PC-9 (cell line): ENCODE measurements around the gene SH3BP5L.

Source experiments
- EZH2 ChIP-seq: fragments of 200-600 bp; sonication (generic); IDR thresholded peaks from 2 replicates; pipeline ENCODE4 v1.8.0; 2017; ENCODE audit warnings: antibody characterized with exemption, low read depth
- TF ChIP-seq, protein P1 (sequence below): fragments of 200-600 bp; sonication (generic); conservative IDR thresholded peaks from 2 replicates; pipeline ENCODE4 v1.6.1; 2017; ENCODE audit warnings: mixed run types, antibody characterized with exemption, mild to moderate bottlenecking, moderate library complexity

DNA sequence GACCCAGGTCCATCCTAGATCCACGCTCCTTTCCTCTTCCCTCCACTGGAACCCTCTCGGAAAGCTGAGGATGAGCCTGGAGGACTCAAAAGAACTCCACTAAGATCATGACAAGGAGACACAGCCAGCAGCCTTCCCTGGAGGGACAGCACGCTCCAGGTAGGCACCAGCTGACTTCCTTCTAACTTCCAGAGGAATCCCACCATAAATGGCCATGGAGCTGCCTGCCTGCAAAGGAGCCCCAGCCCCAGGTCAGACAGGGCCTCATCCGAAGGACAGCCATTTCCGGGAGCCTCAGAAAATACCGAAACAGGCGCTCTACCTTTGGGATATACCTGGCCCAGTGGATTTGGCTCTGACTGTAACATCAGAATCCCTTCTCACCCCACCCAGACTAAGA lies 4.1 kb downstream of the SH3BP5L start:
- TF ChIP-seq, protein P1, sequence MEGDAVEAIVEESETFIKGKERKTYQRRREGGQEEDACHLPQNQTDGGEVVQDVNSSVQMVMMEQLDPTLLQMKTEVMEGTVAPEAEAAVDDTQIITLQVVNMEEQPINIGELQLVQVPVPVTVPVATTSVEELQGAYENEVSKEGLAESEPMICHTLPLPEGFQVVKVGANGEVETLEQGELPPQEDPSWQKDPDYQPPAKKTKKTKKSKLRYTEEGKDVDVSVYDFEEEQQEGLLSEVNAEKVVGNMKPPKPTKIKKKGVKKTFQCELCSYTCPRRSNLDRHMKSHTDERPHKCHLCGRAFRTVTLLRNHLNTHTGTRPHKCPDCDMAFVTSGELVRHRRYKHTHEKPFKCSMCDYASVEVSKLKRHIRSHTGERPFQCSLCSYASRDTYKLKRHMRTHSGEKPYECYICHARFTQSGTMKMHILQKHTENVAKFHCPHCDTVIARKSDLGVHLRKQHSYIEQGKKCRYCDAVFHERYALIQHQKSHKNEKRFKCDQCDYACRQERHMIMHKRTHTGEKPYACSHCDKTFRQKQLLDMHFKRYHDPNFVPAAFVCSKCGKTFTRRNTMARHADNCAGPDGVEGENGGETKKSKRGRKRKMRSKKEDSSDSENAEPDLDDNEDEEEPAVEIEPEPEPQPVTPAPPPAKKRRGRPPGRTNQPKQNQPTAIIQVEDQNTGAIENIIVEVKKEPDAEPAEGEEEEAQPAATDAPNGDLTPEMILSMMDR, result no peak
- TF ChIP-seq EZH2, result no peak
